ENCODE data around the gene ALB.

Gene ALB

DNA sequence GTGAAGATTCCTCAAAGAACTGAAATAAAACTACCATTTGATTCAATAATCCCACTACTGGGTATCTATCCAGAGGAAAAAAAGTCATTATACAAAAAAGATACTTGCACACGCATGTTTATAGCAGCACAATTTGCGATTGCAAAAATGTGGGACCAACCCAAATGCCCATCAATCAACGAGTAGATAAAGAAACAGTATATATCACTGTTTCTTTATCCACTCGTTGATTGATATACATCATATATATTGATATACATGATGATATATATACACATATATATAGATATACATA is 18.3 kb downstream of the ALB start:
- Histone ChIP-seq H3F3A (ENCODE audit: insufficient read depth) (no peaks in the 10 kb centered on the region), H3K27ac (ENCODE audit: low read depth, low read length) (no peak overlapping the region)

GRCh38 chr4:73423184-73423583 is 19.1 kb downstream of the ALB start:
- H3K27me3 ChIP-seq (ENCODE audit: low read length): no peaks in the 10 kb centered on the region
- H3K4me3 ChIP-seq (ENCODE audit: insufficient read depth, low read length, poor library complexity, severe bottlenecking): no peak overlapping the region
- H3K79me2 ChIP-seq (ENCODE audit: insufficient read depth, low read length): no peaks in the 10 kb centered on the region
- H3K4me2 ChIP-seq (ENCODE audit: low read depth, low read length, poor library complexity, severe bottlenecking): no peak overlapping the region
- no peaks in the 10 kb centered on the region for H3K9me2 ChIP-seq (replicated peaks; ENCODE audit: insufficient read depth, low read length)
- H4K20me1 ChIP-seq (ENCODE audit: low read depth, low read length): no peaks in the 10 kb centered on the region
- no peak overlapping the region for H3K9ac ChIP-seq (ENCODE audit: low read length)
- no peaks in the 10 kb centered on the region for H3K36me3 ChIP-seq (ENCODE audit: low read length)
- H3K27ac ChIP-seq (ENCODE audit: low read depth, low read length): no peak overlapping the region
- no peaks in the 10 kb centered on the region for H3K9me3 ChIP-seq (ENCODE audit: insufficient read depth, low read length)
- H2AFZ ChIP-seq (ENCODE audit: low read depth, low read length, severe bottlenecking): no peak overlapping the region
- no peaks in the 10 kb centered on the region for H3F3A ChIP-seq (ENCODE audit: insufficient read depth)
- TF ChIP-seq CTCF (IDR thresholded peaks at IDR 0.05; ENCODE audit: insufficient read depth, low read length, poor library complexity, severe bottlenecking) (no peak), EZH2phosphoT487 (conservative IDR thresholded peaks at IDR 0.05; ENCODE audit: low read length) (no peak)

More for the DNA sequence above, 18.3 kb downstream of the ALB start:
- no peak overlapping the region for H3K9ac ChIP-seq (ENCODE audit: low read length)
- H3K27me3 ChIP-seq (ENCODE audit: low read length): no peaks in the 10 kb centered on the region
- H3K9me2 ChIP-seq (replicated peaks; ENCODE audit: insufficient read depth, low read length): no peaks in the 10 kb centered on the region
- H3K4me3 ChIP-seq (ENCODE audit: insufficient read depth, low read length, poor library complexity, severe bottlenecking): no peak overlapping the region
- no peaks in the 10 kb centered on the region for H3K79me2 ChIP-seq (ENCODE audit: insufficient read depth, low read length)
- no peaks in the 10 kb centered on the region for H4K20me1 ChIP-seq (ENCODE audit: low read depth, low read length)
- TF ChIP-seq CTCF (IDR thresholded peaks at IDR 0.05; ENCODE audit: insufficient read depth, low read length, poor library complexity, severe bottlenecking): no peak
- no peak for TF ChIP-seq EZH2phosphoT487 (conservative IDR thresholded peaks at IDR 0.05; ENCODE audit: low read length)
- no peak overlapping the region for H2AFZ ChIP-seq (ENCODE audit: low read depth, low read length, severe bottlenecking)
- no peak overlapping the region for H3K4me2 ChIP-seq (ENCODE audit: low read depth, low read length, poor library complexity, severe bottlenecking)
- no peaks in the 10 kb centered on the region for H3K36me3 ChIP-seq (ENCODE audit: low read length)
- H3K9me3 ChIP-seq (ENCODE audit: insufficient read depth, low read length): no peaks in the 10 kb centered on the region

DNA sequence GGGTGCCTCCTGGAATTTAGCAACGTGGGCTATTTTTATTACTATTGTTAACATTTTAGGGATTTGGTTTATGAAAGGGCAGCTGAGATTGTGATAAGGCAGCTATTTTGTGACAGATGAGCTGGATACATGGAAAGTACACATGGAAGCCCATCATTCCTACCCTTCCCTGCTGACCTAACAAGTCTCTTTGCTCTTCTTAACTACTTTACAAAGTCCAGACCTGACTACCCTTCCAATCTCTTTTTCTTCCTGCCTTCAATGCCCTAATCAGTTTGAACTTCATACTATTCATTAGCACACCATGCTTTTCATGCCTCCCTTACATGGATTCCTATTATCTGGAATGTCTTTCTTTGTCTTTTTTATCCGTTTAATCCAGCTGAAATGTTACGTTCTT is 22.6 kb downstream of the ALB start:
- Histone ChIP-seq H3K36me3 (ENCODE audit: low read length) (no peaks in the 10 kb centered on the region), H3K27me3 (ENCODE audit: low read length) (no peaks in the 10 kb centered on the region), H3K9me3 (ENCODE audit: insufficient read depth, low read length) (no peaks in the 10 kb centered on the region), H3K27ac (ENCODE audit: low read depth, low read length) (no peak overlapping the region), H3K9ac (ENCODE audit: low read length) (no peak overlapping the region), H2AFZ (ENCODE audit: low read depth, low read length, severe bottlenecking) (no peak overlapping the region), H3K79me2 (ENCODE audit: insufficient read depth, low read length) (no peaks in the 10 kb centered on the region), H3K4me2 (ENCODE audit: low read depth, low read length, poor library complexity, severe bottlenecking) (no peak overlapping the region), H3F3A (ENCODE audit: insufficient read depth) (no peaks in the 10 kb centered on the region), H3K4me3 (ENCODE audit: insufficient read depth, low read length, poor library complexity, severe bottlenecking) (no peak overlapping the region), H3K9me2 (replicated peaks; ENCODE audit: insufficient read depth, low read length) (no peaks in the 10 kb centered on the region), H4K20me1 (ENCODE audit: low read depth, low read length) (no peaks in the 10 kb centered on the region)
- no peak for TF ChIP-seq CTCF (IDR thresholded peaks at IDR 0.05; ENCODE audit: insufficient read depth, low read length, poor library complexity, severe bottlenecking)
- TF ChIP-seq EZH2phosphoT487 (conservative IDR thresholded peaks at IDR 0.05; ENCODE audit: low read length): no peak

DNA sequence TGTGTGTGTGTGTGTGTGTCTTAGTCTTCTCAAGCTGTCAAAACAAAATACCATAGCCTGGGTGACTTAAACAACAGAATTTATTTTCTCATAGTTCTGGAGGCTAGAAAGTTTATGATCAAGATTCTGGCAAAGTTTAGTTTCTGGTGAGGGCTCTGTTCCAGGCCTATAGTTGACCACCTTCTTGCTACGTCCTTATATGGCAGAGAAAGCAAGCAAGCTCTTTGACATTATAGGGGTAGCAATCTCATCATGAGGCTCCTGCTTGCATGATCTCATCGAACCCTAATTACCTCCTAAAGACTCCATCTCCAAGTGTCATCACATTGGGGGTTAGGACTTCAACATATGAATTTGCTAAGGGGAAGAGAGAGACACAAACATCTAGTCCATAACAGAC is 25.0 kb downstream of the ALB start:
- Histone ChIP-seq H4K20me1 (ENCODE audit: low read depth, low read length) (no peaks in the 10 kb centered on the region), H3K27ac (ENCODE audit: low read depth, low read length) (no peak overlapping the region), H3K9me3 (ENCODE audit: insufficient read depth, low read length) (no peaks in the 10 kb centered on the region), H3F3A (ENCODE audit: insufficient read depth) (no peaks in the 10 kb centered on the region), H3K9ac (ENCODE audit: low read length) (no peak overlapping the region), H3K4me2 (ENCODE audit: low read depth, low read length, poor library complexity, severe bottlenecking) (no peak overlapping the region), H3K36me3 (ENCODE audit: low read length) (no peaks in the 10 kb centered on the region), H3K27me3 (ENCODE audit: low read length) (no peaks in the 10 kb centered on the region), H3K4me3 (ENCODE audit: insufficient read depth, low read length, poor library complexity, severe bottlenecking) (no peak overlapping the region), H3K9me2 (replicated peaks; ENCODE audit: insufficient read depth, low read length) (no peaks in the 10 kb centered on the region), H2AFZ (ENCODE audit: low read depth, low read length, severe bottlenecking) (no peak overlapping the region), H3K79me2 (ENCODE audit: insufficient read depth, low read length) (no peaks in the 10 kb centered on the region)
- TF ChIP-seq EZH2phosphoT487 (conservative IDR thresholded peaks at IDR 0.05; ENCODE audit: low read length) (no peak), CTCF (IDR thresholded peaks at IDR 0.05; ENCODE audit: insufficient read depth, low read length, poor library complexity, severe bottlenecking) (no peak)
